Femur (tissue), 1 donor: ENCODE results near the gene TMEM209.
"Not testable (repeated sequence)": the region's sequence is repeated elsewhere in the genome, so short reads cannot be mapped to it uniquely, and the experiment has no call there.

Source experiments
- DNase-seq: peaks from one replicate; pipeline ENCODE4 v3.0.0-alpha.2; 2017

TMEM209 gene

GRCh38 chr7:130205084-130205947 is at the start of gene TMEM209:
Gene TMEM209, minus strand, starts transcription at chr7:130205406. Its CDS starts 31 bp downstream, at chr7:130205375.
- DNase-seq, result peak; percentile 99

- no peak for DNase-seq
Measured at GRCh38 chr7:130254555-130254954, 49.3 kb upstream of the TMEM209 start.

GRCh38 chr7:130249626-130250025 is 44.4 kb upstream of the TMEM209 start:
- not testable (repeated sequence) for DNase-seq

- not testable (repeated sequence) for DNase-seq
Measured at GRCh38 chr7:130248842-130249241, 43.6 kb upstream of the TMEM209 start.

GRCh38 chr7:130246491-130246890 is 41.3 kb upstream of the TMEM209 start:
- not testable (repeated sequence) for DNase-seq

GRCh38 chr7:130243486-130243885 is 38.3 kb upstream of the TMEM209 start:
- DNase-seq, result not testable (repeated sequence)

- peak; percentile 32 for DNase-seq
Measured at GRCh38 chr7:130242198-130243014, 37.2 kb upstream of the TMEM209 start.

- DNase-seq, result no peak
Measured at GRCh38 chr7:130240240-130240639, 35.0 kb upstream of the TMEM209 start.

- DNase-seq, result not testable (repeated sequence)
Measured at GRCh38 chr7:130236361-130236760, 31.2 kb upstream of the TMEM209 start.

GRCh38 chr7:130234078-130234477 is 28.9 kb upstream of the TMEM209 start:
- DNase-seq, result no peak

- DNase-seq, result no peak
Measured at GRCh38 chr7:130232209-130232608, 27.0 kb upstream of the TMEM209 start.

GRCh38 chr7:130231792-130232191 is 26.6 kb upstream of the TMEM209 start:
- no peak for DNase-seq

- not testable (repeated sequence) for DNase-seq
Measured at GRCh38 chr7:130229981-130230380, 24.8 kb upstream of the TMEM209 start.

- no peak for DNase-seq
Measured at GRCh38 chr7:130228840-130229502, 23.8 kb upstream of the TMEM209 start.

- DNase-seq, result no peak
Measured at GRCh38 chr7:130227883-130228575, 22.8 kb upstream of the TMEM209 start.

- no peak for DNase-seq
Measured at GRCh38 chr7:130226333-130226732, 21.1 kb upstream of the TMEM209 start.

GRCh38 chr7:130224923-130225322 is 19.7 kb upstream of the TMEM209 start:
- DNase-seq, result not testable (repeated sequence)

- DNase-seq, result no peak
Measured at GRCh38 chr7:130224210-130224609, 19.0 kb upstream of the TMEM209 start.

- no peak for DNase-seq
Measured at GRCh38 chr7:130223646-130224045, 18.4 kb upstream of the TMEM209 start.

- no peak for DNase-seq
Measured at GRCh38 chr7:130221746-130222145, 16.5 kb upstream of the TMEM209 start.

- no peak for DNase-seq
Measured at GRCh38 chr7:130219871-130220270, 14.7 kb upstream of the TMEM209 start.

- no peak for DNase-seq
Measured at GRCh38 chr7:130218806-130219620, 13.8 kb upstream of the TMEM209 start.
